ENCODE data around the gene ELOF1.

- TF ChIP-seq CTCF (IDR thresholded peaks at IDR 0.05; ENCODE audit: poor library complexity, severe bottlenecking), result no peak
- TF ChIP-seq EP300 (conservative IDR thresholded peaks at IDR 0.05; ENCODE audit: poor library complexity, severe bottlenecking), result no peak
- no peak for TF ChIP-seq EZH2 (IDR thresholded peaks at IDR 0.05; ENCODE audit: borderline replicate concordance, insufficient read depth, low read length, poor library complexity, severe bottlenecking)
- no peak for TF ChIP-seq POLR2AphosphoS5 (IDR thresholded peaks at IDR 0.05)
- no peak for TF ChIP-seq TAF1 (IDR thresholded peaks at IDR 0.05; ENCODE audit: low read depth)
- no peak for TF ChIP-seq RAD21 (conservative IDR thresholded peaks at IDR 0.05)
These were observed 39.9 kb downstream of the ELOF1 start for GRCh38 chr19:11519138-11519537.

Data from neural cell (in vitro differentiated cells).